Endothelial cell (in vitro differentiated cells): ENCODE results near the gene KRTAP12-1. TPM values are rescaled to one million over a fixed set of nuclear protein-coding genes. Genes with fewer than 3 reads are reported as not detected.

Source experiments
- DNase-seq: peaks from one replicate; pipeline ENCODE4 v3.0.0; 2021; ENCODE audit warnings: low spot score
- H3K27ac Mint-ChIP-seq: one replicate; pipeline ENCODE4 v1.8.0; 2021; ENCODE audit warnings: mixed read lengths, inconsistent platforms; ENCODE audit not compliant: unreplicated experiment
- H3K27me3 Mint-ChIP-seq: one replicate; pipeline ENCODE4 v1.8.0; 2021; ENCODE audit warnings: mild to moderate bottlenecking, moderate library complexity, mixed read lengths, inconsistent platforms; ENCODE audit not compliant: unreplicated experiment
- H3K36me3 Mint-ChIP-seq: one replicate; pipeline ENCODE4 v1.8.0; 2021; ENCODE audit warnings: mild to moderate bottlenecking, low read depth, mixed read lengths, inconsistent platforms; ENCODE audit not compliant: unreplicated experiment
- H3K4me1 Mint-ChIP-seq: one replicate; pipeline ENCODE4 v1.8.0; 2021; ENCODE audit warnings: mild to moderate bottlenecking, mixed read lengths, inconsistent platforms; ENCODE audit not compliant: unreplicated experiment
- H3K4me3 Mint-ChIP-seq: one replicate; pipeline ENCODE4 v1.8.0; 2021; ENCODE audit warnings: mild to moderate bottlenecking, mixed read lengths, inconsistent platforms; ENCODE audit not compliant: unreplicated experiment
- H3K9me3 Mint-ChIP-seq: one replicate; pipeline ENCODE4 v1.8.0; 2021; ENCODE audit warnings: mixed read lengths, inconsistent platforms; ENCODE audit not compliant: unreplicated experiment
- CTCF ChIP-seq: fragments of 200-600 bp; sonication (generic); IDR thresholded peaks from one replicate; pipeline ENCODE4 v1.5.0; 2021; ENCODE audit warnings: antibody characterized with exemption; ENCODE audit not compliant: unreplicated experiment
- total RNA-seq: library from RNA; stranded (reverse); fragmentation: NEBNext Ultra II Directional; extraction: Animal tissue kit (Norgen Biotek cat#: 25700); gene quantifications from one replicate; pipeline ENCODE4 v1.2.1, GENCODE V29; 2021; ENCODE audit not compliant: unreplicated experiment

KRTAP12-1 gene
- total RNA-seq, 1 donor from 2014 or later = not detected

- no peak for TF ChIP-seq CTCF
- H3K9me3 Mint-ChIP-seq = no peaks in the 10 kb centered on the region
- H3K4me3 Mint-ChIP-seq = no peak within 1 kb of the TSS
- H3K27ac Mint-ChIP-seq = no peak within 1 kb of the TSS
- H3K27me3 Mint-ChIP-seq = peaks cover 5% of the 10 kb centered on the region
- H3K36me3 Mint-ChIP-seq = peaks cover under 1% of the 10 kb centered on the region
- DNase-seq = no peak
- H3K4me1 Mint-ChIP-seq = no peaks in the 10 kb centered on the region
These were observed 44.7 kb downstream of the KRTAP12-1 start, which contains the start of gene KRTAP10-10 for GRCh38 chr21:44637018-44637850. TSS of gene KRTAP10-10 (plus strand) at chr21:44637356. CDS start at chr21:44637418, 62 bp downstream.

DNA sequence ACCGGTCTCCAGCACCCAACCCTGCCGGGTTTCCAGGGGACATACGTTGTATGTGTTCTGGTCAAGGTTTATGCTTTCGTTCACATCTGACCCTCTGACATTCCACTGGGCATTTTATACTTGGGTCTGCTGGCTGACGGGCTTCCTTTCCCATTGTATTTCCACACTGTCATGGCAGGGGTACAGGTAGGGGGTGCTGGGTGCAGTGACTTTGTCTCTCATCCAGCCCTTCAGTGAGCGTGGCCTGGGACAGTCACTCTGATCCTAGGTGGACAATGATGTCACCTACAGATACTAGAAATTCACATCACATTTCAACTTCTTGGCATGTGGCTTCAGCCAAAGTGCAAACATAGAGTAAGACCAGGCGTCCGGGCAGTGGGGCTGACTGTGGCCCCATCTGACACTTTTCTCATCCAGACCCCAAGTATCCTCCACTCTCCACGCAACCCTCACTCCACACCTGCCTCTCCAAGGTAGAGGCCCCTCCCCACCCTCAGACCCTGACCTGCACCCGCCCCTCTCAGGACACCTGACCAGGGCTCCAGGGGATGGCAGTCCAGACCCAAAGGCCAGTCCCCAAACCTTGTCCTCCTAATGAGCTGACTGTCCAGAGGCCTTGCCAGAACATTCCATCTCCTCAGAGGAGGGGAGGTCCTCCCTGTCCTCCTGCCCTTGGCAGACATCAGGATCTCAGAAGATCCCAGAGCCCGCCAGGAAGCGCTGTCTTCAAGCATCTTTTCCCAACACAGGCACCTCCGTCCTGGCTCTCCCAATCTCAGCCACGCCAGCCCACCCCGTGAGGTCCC is 45.5 kb downstream of the KRTAP12-1 start:
- H3K9me3 Mint-ChIP-seq = peaks cover 4% of the 10 kb centered on the region
- peaks cover 8% of the 10 kb centered on the region for H3K36me3 Mint-ChIP-seq
- DNase-seq = no peak
- H3K27me3 Mint-ChIP-seq = peaks cover 5% of the 10 kb centered on the region
- no peak overlapping the region for H3K4me3 Mint-ChIP-seq
- TF ChIP-seq CTCF = no peak
- no peaks in the 10 kb centered on the region for H3K4me1 Mint-ChIP-seq
- H3K27ac Mint-ChIP-seq = no peak overlapping the region

- H3K9me3 Mint-ChIP-seq = peaks cover 4% of the 10 kb centered on the region
- TF ChIP-seq CTCF = no peak
These were observed 49.9 kb downstream of the KRTAP12-1 start for GRCh38 chr21:44632067-44632466.

More at GRCh38 chr21:44632067-44632466, 49.9 kb downstream of the KRTAP12-1 start:
- DNase-seq = no peak
- H3K36me3 Mint-ChIP-seq = peaks cover 8% of the 10 kb centered on the region
- H3K4me3 Mint-ChIP-seq = no peak overlapping the region
- H3K27ac Mint-ChIP-seq = no peak overlapping the region
- peaks cover 6% of the 10 kb centered on the region for H3K27me3 Mint-ChIP-seq
- H3K4me1 Mint-ChIP-seq = peaks cover 2% of the 10 kb centered on the region

Other genes with a start within 250 kb of the KRTAP12-1 start
- gene LRRC3, start 226.7 kb downstream of the KRTAP12-1 start, total RNA-seq = 9.1 TPM
- not detected for gene KRTAP10-1, start 142.0 kb downstream of the KRTAP12-1 start, total RNA-seq
- not detected for gene KRTAP10-2, start 130.7 kb downstream of the KRTAP12-1 start, total RNA-seq
- not detected for gene KRTAP10-3, start 123.4 kb downstream of the KRTAP12-1 start, total RNA-seq
- gene KRTAP10-4, start 108.4 kb downstream of the KRTAP12-1 start, total RNA-seq = not detected
- not detected for gene KRTAP10-5, start 101.6 kb downstream of the KRTAP12-1 start, total RNA-seq
- not detected for gene KRTAP10-6, start 89.7 kb downstream of the KRTAP12-1 start, total RNA-seq
- not detected for gene KRTAP10-7, start 81.6 kb downstream of the KRTAP12-1 start, total RNA-seq
- not detected for gene KRTAP10-8, start 70.1 kb downstream of the KRTAP12-1 start, total RNA-seq
- gene KRTAP10-9, start 55.1 kb downstream of the KRTAP12-1 start, total RNA-seq = not detected
- gene KRTAP10-10, start 44.8 kb downstream of the KRTAP12-1 start, total RNA-seq = not detected
- gene KRTAP10-11, start 35.7 kb downstream of the KRTAP12-1 start, total RNA-seq = not detected
- not detected for gene KRTAP12-4, start 27.5 kb downstream of the KRTAP12-1 start, total RNA-seq
- gene KRTAP12-3, start 24.2 kb downstream of the KRTAP12-1 start, total RNA-seq = not detected
- not detected for gene KRTAP12-2, start 15.2 kb downstream of the KRTAP12-1 start, total RNA-seq
- not detected for gene KRTAP10-12, start 15.0 kb upstream of the KRTAP12-1 start, total RNA-seq
- gene TSPEAR, start 29.4 kb upstream of the KRTAP12-1 start, total RNA-seq = not detected
- gene UBE2G2, start 119.7 kb upstream of the KRTAP12-1 start, total RNA-seq = 49.6 TPM
- 69.0 TPM for gene SUMO3, start 135.9 kb upstream of the KRTAP12-1 start, total RNA-seq
- 223 TPM for gene PTTG1IP, start 191.5 kb upstream of the KRTAP12-1 start, total RNA-seq
- 21.3 TPM for gene ITGB2, start 238.7 kb upstream of the KRTAP12-1 start, total RNA-seq